Mesenchymal stem cell (in vitro differentiated cells and primary cell): ENCODE measurements around the gene KDM4C.

Experiments used
- DNase-seq: peaks from one replicate; pipeline ENCODE4 v3.0.0-alpha.2; 2013
- H2AFZ ChIP-seq: one replicate; pipeline ENCODE4 v1.6.1; 2013; ENCODE audit warnings: low read depth, mild to moderate bottlenecking, control low read depth, inconsistent platforms, low read length, moderate library complexity
- H2AK5ac ChIP-seq: 2 replicates; pipeline ENCODE4 v1.6.1; 2013; ENCODE audit warnings: low read length, moderate library complexity, mild to moderate bottlenecking, inconsistent platforms; ENCODE audit not compliant: severe bottlenecking
- H2BK120ac ChIP-seq: one replicate; pipeline ENCODE4 v1.6.1; 2013; ENCODE audit warnings: low read depth, mild to moderate bottlenecking, inconsistent platforms, low read length, moderate library complexity
- H2BK12ac ChIP-seq, 2 experiments: one replicate each; pipeline ENCODE4 v1.6.1; 2013; ENCODE audit warnings: inconsistent platforms in 2 of 2, low read length in 2 of 2, mild to moderate bottlenecking in 2 of 2, moderate library complexity in 2 of 2, control low read depth in 1 of 2
- H2BK15ac ChIP-seq: one replicate; pipeline ENCODE4 v1.6.1; 2013; ENCODE audit warnings: mild to moderate bottlenecking, low read depth, inconsistent platforms; ENCODE audit not compliant: poor library complexity, severe bottlenecking
- H2BK5ac ChIP-seq: 2 replicates; pipeline ENCODE4 v1.6.1; 2013; ENCODE audit warnings: low read depth, mild to moderate bottlenecking, low read length, control low read depth, inconsistent platforms; ENCODE audit not compliant: poor library complexity, severe bottlenecking
- H3K14ac ChIP-seq, 2 experiments: one replicate each; pipeline ENCODE4 v1.6.1; 2013; ENCODE audit warnings: inconsistent platforms in 2 of 2, low read length in 2 of 2, control low read depth in 1 of 2, mild to moderate bottlenecking in 1 of 2, moderate library complexity in 1 of 2
- H3K18ac ChIP-seq, 2 experiments: one replicate each; pipeline ENCODE4 v1.6.1; 2013; ENCODE audit warnings: inconsistent platforms in 2 of 2, low read length in 2 of 2, control low read depth in 1 of 2, low read depth in 1 of 2, mild to moderate bottlenecking in 1 of 2
- H3K23ac ChIP-seq, 2 experiments: one replicate each; pipeline ENCODE4 v1.6.1; 2013; ENCODE audit warnings: inconsistent platforms in 2 of 2, low read length in 2 of 2, mild to moderate bottlenecking in 2 of 2, moderate library complexity in 2 of 2, control low read depth in 1 of 2
- H3K27ac ChIP-seq: 2 replicates; pipeline ENCODE4 v1.5.1; 2013; ENCODE audit warnings: mild to moderate bottlenecking, moderate library complexity, low read length, control low read depth, inconsistent platforms; ENCODE audit not compliant: poor library complexity, severe bottlenecking
- H3K27me3 ChIP-seq, 2 experiments: 2 replicates each; pipeline versions ENCODE4 v1.6.1 to v1.7.0; 2013; ENCODE audit warnings: low read length in 2 of 2, mild to moderate bottlenecking in 2 of 2, moderate library complexity in 2 of 2, control low read depth in 1 of 2, inconsistent platforms in 1 of 2; ENCODE audit not compliant: control insufficient read depth in 1 of 2, insufficient read depth in 1 of 2
- H3K36me3 ChIP-seq, 2 experiments: 2 replicates each; pipeline versions ENCODE4 v1.6.1 to v1.7.0; 2013; ENCODE audit warnings: low read length in 2 of 2, control low read depth in 1 of 2, inconsistent platforms in 1 of 2, low read depth in 1 of 2, mild to moderate bottlenecking in 1 of 2; ENCODE audit not compliant: insufficient read depth in 2 of 2, control insufficient read depth in 1 of 2
- H3K4ac ChIP-seq, 2 experiments: one replicate each; pipeline ENCODE4 v1.6.1; 2013; ENCODE audit warnings: inconsistent platforms in 2 of 2, low read length in 2 of 2, mild to moderate bottlenecking in 2 of 2, moderate library complexity in 2 of 2, control low read depth in 1 of 2, low read depth in 1 of 2
- H3K4me1 ChIP-seq: 2 replicates; pipeline ENCODE4 v1.6.1; 2013; ENCODE audit warnings: low read depth, low read length, control low read depth; ENCODE audit not compliant: control insufficient read depth, insufficient read depth
- H3K4me2 ChIP-seq: 2 replicates; pipeline ENCODE4 v1.6.1; 2013; ENCODE audit warnings: low read length, mild to moderate bottlenecking, inconsistent platforms; ENCODE audit not compliant: poor library complexity, severe bottlenecking
- H3K4me3 ChIP-seq, 2 experiments: 2 replicates each; pipeline versions ENCODE4 v1.5.1 to v1.7.0; 2013; ENCODE audit warnings: low read length in 2 of 2, mild to moderate bottlenecking in 2 of 2, control low read depth in 1 of 2, low read depth in 1 of 2; ENCODE audit not compliant: insufficient read depth in 1 of 2
- H3K79me1 ChIP-seq: replicated peaks from 2 replicates; pipeline ENCODE4 v1.6.1; 2013; ENCODE audit warnings: mild to moderate bottlenecking, control low read depth, low read length, inconsistent platforms; ENCODE audit not compliant: poor library complexity, severe bottlenecking
- H3K9ac ChIP-seq: 2 replicates; pipeline ENCODE4 v1.7.0; 2013; ENCODE audit warnings: mild to moderate bottlenecking, low read length, moderate library complexity
- H3K9me3 ChIP-seq: 2 replicates; pipeline ENCODE4 v1.7.0; 2013; ENCODE audit warnings: mild to moderate bottlenecking, low read length; ENCODE audit not compliant: control insufficient read depth
- H4K8ac ChIP-seq: one replicate; pipeline ENCODE4 v1.6.1; 2013; ENCODE audit warnings: inconsistent platforms, mild to moderate bottlenecking, low read length, moderate library complexity
- H4K91ac ChIP-seq: one replicate; pipeline ENCODE4 v1.6.1; 2013; ENCODE audit warnings: mild to moderate bottlenecking, low read length, inconsistent platforms
- WGBS: methylation state at CpG from one replicate; pipeline ENCODE4 v1.1.7; 2013; ENCODE audit warnings: mixed read lengths; 5-methylcytosine and 5-hydroxymethylcytosine counted together

KDM4C gene

DNA sequence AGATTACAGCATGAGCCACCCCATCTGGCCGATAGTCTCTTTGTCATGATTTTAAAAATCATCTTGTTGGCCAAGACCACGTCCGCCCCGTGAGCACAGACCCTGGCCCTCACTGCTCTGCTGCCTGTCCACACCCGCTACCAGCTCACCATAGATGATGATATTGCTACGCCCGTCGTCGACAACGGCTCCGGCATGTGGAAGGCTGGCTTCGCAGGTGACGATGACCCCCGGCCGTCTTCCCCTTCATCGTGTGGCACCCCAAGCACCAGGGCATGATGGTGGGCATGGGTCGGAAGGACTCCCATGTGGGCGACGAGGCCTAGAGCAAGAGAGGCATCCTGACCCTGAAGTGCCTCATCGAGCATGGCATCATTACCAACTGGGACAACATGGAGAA lies 76.5 kb downstream of the KDM4C start:
- Histone ChIP-seq H2BK5ac (no peak overlapping the region), H3K4me1 (no peaks in the 10 kb centered on the region), H4K91ac (no peak overlapping the region), H3K4me3 (no peak overlapping the region), H2AK5ac (no peak overlapping the region), H3K4me2 (no peak overlapping the region), H3K36me3 (peaks cover 19 to 25% of the 10 kb centered on the region in 2 experiments), H4K8ac (no peak overlapping the region), H3K9me3 (peaks cover 5% of the 10 kb centered on the region), H3K9ac (no peak overlapping the region), H3K27ac (no peak overlapping the region), H2AFZ (no peak overlapping the region), H3K23ac (no peak overlapping the region), H3K27me3 (no peaks in the 10 kb centered on the region), H3K18ac (no peak overlapping the region), H2BK12ac (no peak overlapping the region), H3K79me1 (peaks cover 7% of the 10 kb centered on the region), H3K14ac (no peak overlapping the region), H2BK120ac (no peak overlapping the region), H2BK15ac (no peak overlapping the region), H3K4ac (no peak overlapping the region)
- WGBS = 98% methylated on average over 20 of the region's 20 CpGs
- DNase-seq = no peak

DNA sequence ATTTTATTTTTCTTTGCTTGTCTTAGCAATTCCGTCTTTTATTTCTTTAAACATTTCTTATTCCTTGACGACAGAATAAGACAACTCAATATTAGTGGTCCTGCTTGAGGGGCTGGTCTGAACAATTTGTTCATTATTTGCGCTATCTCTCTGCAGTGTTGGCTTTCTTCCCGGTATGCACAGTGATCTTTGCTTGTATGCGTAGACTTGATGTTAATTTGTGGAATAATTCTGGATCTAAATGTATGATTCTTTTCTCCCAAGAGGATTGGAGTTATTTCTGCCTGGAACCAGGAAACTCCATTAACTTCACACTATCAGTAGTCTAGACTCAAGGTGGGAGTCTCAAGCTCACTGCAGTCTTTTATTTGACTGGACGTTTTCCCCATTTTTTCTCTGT lies 80.4 kb downstream of the KDM4C start:
- H2BK120ac ChIP-seq = no peak overlapping the region
- no peak overlapping the region for H4K8ac ChIP-seq
- no peaks in the 10 kb centered on the region for H3K27me3 ChIP-seq
- H2AFZ ChIP-seq = no peak overlapping the region
- H3K4me3 ChIP-seq = no peak overlapping the region
- WGBS = 100% methylated on average over 4 of the region's 6 CpGs
- no peaks in the 10 kb centered on the region for H3K9me3 ChIP-seq
- no peak for DNase-seq
- H3K18ac ChIP-seq = no peak overlapping the region
- H2BK5ac ChIP-seq = no peak overlapping the region
- H2BK15ac ChIP-seq = no peak overlapping the region
- peaks cover 6% of the 10 kb centered on the region for H3K79me1 ChIP-seq
- no peak overlapping the region for H3K9ac ChIP-seq
- no peak overlapping the region for H3K4me2 ChIP-seq
- peaks cover 14 to 16% of the 10 kb centered on the region in 2 experiments for H3K36me3 ChIP-seq
- no peak overlapping the region for H3K23ac ChIP-seq
- no peak overlapping the region for H3K27ac ChIP-seq
- H3K14ac ChIP-seq = no peak overlapping the region
- no peak overlapping the region for H4K91ac ChIP-seq
- H3K4me1 ChIP-seq = peaks cover 2% of the 10 kb centered on the region
- no peak overlapping the region for H3K4ac ChIP-seq
- no peak overlapping the region for H2AK5ac ChIP-seq
- no peak overlapping the region for H2BK12ac ChIP-seq

DNA sequence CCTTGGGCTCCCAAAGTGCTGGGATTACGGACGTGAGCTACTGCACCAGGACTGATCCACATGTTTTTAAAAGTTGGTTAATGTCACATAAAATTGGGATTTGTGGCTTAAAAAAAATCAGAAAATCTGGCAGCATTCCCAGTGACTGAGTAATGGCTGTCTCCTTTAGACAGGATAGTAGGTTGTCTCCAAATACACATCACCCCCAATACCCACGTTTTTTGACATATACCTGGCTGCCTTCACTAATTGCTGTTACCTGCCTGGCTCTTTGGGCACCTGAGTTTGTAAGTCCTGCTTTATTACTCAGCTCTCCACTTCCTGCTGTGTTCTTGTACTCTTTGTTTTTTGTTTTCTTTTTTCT lies 84.8 kb downstream of the KDM4C start:
- Histone ChIP-seq H4K91ac (no peak overlapping the region), H3K4ac (no peak overlapping the region), H3K23ac (no peak overlapping the region), H2AFZ (no peak overlapping the region), H3K27ac (no peak overlapping the region), H3K4me2 (no peak overlapping the region), H2AK5ac (no peak overlapping the region), H3K9ac (no peak overlapping the region), H4K8ac (no peak overlapping the region), H2BK15ac (no peak overlapping the region), H3K79me1 (peaks cover 17% of the 10 kb centered on the region), H3K18ac (no peak overlapping the region), H3K27me3 (no peaks in the 10 kb centered on the region), H3K14ac (no peak overlapping the region), H3K36me3 (peaks cover 0 to 4% of the 10 kb centered on the region in 2 experiments), H3K4me3 (no peak overlapping the region), H2BK12ac (no peak overlapping the region), H2BK5ac (no peak overlapping the region), H3K9me3 (no peaks in the 10 kb centered on the region), H2BK120ac (no peak overlapping the region), H3K4me1 (peaks cover 5% of the 10 kb centered on the region)
- no peak for DNase-seq
- WGBS = 84% methylated on average over 3 of the region's 3 CpGs

DNA sequence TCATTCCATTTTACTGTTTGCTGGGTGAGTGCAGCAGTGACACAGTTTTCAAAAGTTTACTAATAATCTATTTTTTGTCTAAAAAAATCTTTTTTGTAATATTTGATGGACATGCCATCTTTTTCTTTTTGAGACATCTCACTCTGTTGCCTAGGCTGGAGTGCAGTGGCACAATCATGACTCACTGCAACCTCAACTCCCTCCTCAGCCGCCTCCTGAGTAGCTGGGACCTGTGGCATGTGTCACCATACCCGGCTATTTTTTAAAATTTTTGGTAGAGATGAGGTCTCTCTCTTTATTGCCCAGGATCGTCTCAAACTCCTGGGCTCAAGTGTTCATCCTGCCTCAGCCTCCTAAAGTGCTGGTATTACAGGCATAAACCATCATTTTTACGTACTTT lies 86.0 kb downstream of the KDM4C start:
- no peak overlapping the region for H3K4me2 ChIP-seq
- H3K36me3 ChIP-seq = peaks cover 0 to 4% of the 10 kb centered on the region in 2 experiments
- H3K27me3 ChIP-seq = no peaks in the 10 kb centered on the region
- peaks cover 17% of the 10 kb centered on the region for H3K79me1 ChIP-seq
- no peak overlapping the region for H3K23ac ChIP-seq
- H2BK120ac ChIP-seq = no peak overlapping the region
- no peak overlapping the region for H4K8ac ChIP-seq
- no peak overlapping the region for H3K14ac ChIP-seq
- H2BK12ac ChIP-seq = no peak overlapping the region
- no peak overlapping the region for H3K4ac ChIP-seq
- H4K91ac ChIP-seq = no peak overlapping the region
- H2BK15ac ChIP-seq = no peak overlapping the region
- 100% methylated on average over 3 of the region's 4 CpGs for WGBS
- DNase-seq = no peak
- H2BK5ac ChIP-seq = no peak overlapping the region
- no peak overlapping the region for H2AK5ac ChIP-seq
- H3K4me1 ChIP-seq = peaks cover 5% of the 10 kb centered on the region
- H3K4me3 ChIP-seq = no peak overlapping the region
- no peak overlapping the region for H2AFZ ChIP-seq
- no peak overlapping the region for H3K27ac ChIP-seq
- no peak overlapping the region for H3K18ac ChIP-seq
- H3K9me3 ChIP-seq = no peaks in the 10 kb centered on the region
- H3K9ac ChIP-seq = no peak overlapping the region
